ENCODE data around the gene CKMT2. TPM values are rescaled to one million over a fixed set of nuclear protein-coding genes. Genes with fewer than 3 reads are reported as not detected.
A peak's percentile ranks its signal among the peaks of the same experiment; 100 is the strongest.

CKMT2 gene
- total RNA-seq, 2 donors from 2014 or later, result 909 to 1,365 TPM

DNA sequence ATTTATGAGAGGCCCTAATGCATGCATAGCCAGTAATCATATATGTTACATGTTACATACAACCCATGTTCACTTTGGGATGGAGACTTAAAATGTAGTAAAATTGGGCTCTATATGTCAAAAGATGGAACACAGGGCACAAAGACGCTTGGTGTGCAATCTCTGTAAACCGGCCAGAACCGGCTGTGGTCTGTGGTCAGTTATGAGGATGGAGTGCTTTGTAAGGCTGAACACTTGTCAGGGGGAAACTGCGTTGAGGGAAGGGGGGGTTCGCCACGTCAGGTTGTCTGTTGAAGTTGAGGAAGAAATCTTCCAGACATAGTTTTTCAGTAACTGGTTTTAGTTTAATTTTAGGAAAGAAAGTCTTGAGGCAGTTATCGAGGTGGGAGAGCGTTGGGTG, 2.7 kb upstream of the CKMT2 start:
- TF ChIP-seq, protein P1, sequence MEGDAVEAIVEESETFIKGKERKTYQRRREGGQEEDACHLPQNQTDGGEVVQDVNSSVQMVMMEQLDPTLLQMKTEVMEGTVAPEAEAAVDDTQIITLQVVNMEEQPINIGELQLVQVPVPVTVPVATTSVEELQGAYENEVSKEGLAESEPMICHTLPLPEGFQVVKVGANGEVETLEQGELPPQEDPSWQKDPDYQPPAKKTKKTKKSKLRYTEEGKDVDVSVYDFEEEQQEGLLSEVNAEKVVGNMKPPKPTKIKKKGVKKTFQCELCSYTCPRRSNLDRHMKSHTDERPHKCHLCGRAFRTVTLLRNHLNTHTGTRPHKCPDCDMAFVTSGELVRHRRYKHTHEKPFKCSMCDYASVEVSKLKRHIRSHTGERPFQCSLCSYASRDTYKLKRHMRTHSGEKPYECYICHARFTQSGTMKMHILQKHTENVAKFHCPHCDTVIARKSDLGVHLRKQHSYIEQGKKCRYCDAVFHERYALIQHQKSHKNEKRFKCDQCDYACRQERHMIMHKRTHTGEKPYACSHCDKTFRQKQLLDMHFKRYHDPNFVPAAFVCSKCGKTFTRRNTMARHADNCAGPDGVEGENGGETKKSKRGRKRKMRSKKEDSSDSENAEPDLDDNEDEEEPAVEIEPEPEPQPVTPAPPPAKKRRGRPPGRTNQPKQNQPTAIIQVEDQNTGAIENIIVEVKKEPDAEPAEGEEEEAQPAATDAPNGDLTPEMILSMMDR (IDR thresholded peaks at IDR 0.05), result no peak
- Histone ChIP-seq H3K4me3 (no peak overlapping the region), H3K4me1 (peaks cover 0 to 36% of the 10 kb centered on the region in 2 donors), H3K27me3 (no peaks in the 10 kb centered on the region), H3K9me3 (no peaks in the 10 kb centered on the region), H3K36me3 (no peaks in the 10 kb centered on the region), H3K27ac (no peak overlapping the region)
- no peak for DNase-seq (ENCODE audit: low spot score)

DNA sequence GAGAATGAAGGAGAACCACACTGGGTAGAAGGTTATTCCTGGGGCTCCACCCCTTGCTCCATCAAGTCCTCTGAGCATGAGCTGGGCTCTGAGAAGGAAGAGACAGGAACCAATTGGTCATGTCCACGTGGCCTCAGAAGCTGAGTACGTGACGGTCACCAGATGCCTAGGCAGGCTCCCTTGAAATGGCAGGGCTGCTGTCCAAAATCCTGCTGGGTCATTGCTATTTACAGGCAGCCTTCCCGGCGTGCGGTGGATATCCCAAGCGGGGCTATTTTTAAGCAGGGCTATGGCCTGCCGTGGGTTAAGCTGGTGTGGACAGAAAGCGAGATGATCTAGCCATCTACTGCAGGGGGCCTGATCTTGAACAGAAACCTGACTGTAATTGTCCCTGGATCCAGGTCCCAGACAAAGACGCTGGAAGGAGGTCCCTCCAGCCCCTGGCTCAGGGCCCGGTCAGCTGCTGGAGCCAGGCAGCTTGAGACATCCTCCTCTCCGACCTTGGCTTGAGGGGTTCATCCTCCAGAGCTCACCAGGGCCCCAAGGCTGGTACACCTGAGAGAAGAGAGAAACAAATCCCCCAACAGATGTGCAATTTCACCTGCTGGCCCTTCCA, 550 bp upstream of the CKMT2 start:
- DNase-seq (ENCODE audit: low spot score), result peak; percentile 91
- Histone ChIP-seq H3K27ac (peak overlapping the region; percentile 92 to 94), H3K4me1 (peaks cover 0 to 52% of the 10 kb centered on the region in 2 donors), H3K36me3 (no peaks in the 10 kb centered on the region), H3K4me3 (peak overlapping the region; percentile 47 to 54), H3K27me3 (no peaks in the 10 kb centered on the region), H3K9me3 (no peaks in the 10 kb centered on the region)
- TF ChIP-seq, protein P1 (IDR thresholded peaks at IDR 0.05), result no peak

DNA sequence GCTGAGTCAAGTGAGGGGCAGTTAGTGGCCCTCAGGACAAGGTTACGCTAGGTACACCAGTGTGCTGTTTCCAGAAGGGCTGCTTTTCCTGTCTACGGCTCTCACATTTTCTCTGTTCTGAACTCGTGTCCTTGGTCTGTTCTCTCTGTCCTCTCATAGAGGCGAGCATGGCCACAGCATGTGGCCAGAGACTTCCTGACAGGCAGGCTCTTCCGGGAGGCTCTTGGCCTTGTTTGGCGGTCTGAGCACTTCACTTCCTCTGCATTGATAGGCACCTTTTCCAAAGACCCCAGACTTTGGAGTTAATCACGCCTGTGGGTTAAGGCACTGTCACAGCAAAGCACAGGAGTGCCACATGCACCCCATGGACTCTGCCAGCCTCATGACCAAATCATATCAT, 1.2 kb downstream of the CKMT2 start:
- peak overlapping the region; percentile 92 to 94 for H3K27ac ChIP-seq
- H3K4me3 ChIP-seq, result peak overlapping the region; percentile 47 to 54
- H3K36me3 ChIP-seq, result peaks cover 7% of the 10 kb centered on the region
- TF ChIP-seq, protein P1 (IDR thresholded peaks at IDR 0.05), result no peak
- no peaks in the 10 kb centered on the region for H3K27me3 ChIP-seq
- peaks cover 0 to 62% of the 10 kb centered on the region in 2 donors for H3K4me1 ChIP-seq
- no peak for DNase-seq (ENCODE audit: low spot score)
- no peaks in the 10 kb centered on the region for H3K9me3 ChIP-seq

DNA sequence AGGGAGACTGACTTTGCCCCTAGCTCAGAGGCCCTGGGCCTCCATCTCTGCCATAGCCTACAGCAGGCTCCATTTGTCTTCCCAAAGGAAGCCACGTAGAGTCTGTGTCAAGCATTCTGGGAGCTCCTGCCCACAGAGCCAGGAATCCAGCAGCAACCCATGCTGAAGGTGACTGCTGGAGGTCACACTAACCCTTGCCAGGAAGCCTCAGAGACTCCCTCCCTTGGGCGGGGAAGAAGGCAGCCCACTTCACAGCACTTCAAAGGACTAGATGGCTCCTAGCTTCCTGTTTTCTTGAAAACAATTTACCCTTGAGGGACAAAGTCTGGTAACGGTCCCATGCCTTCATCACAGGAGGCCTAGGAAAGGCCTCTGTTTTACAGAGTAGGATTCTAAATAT, 1.7 kb downstream of the CKMT2 start:
- Histone ChIP-seq H3K27me3 (no peaks in the 10 kb centered on the region), H3K4me3 (peak overlapping the region; percentile 47 to 54), H3K9me3 (no peaks in the 10 kb centered on the region), H3K4me1 (peaks cover 0 to 67% of the 10 kb centered on the region in 2 donors), H3K27ac (peak overlapping the region; percentile 92 to 94), H3K36me3 (peaks cover 12% of the 10 kb centered on the region)
- TF ChIP-seq, protein P1 (IDR thresholded peaks at IDR 0.05), result no peak
- DNase-seq (ENCODE audit: low spot score), result no peak

DNA sequence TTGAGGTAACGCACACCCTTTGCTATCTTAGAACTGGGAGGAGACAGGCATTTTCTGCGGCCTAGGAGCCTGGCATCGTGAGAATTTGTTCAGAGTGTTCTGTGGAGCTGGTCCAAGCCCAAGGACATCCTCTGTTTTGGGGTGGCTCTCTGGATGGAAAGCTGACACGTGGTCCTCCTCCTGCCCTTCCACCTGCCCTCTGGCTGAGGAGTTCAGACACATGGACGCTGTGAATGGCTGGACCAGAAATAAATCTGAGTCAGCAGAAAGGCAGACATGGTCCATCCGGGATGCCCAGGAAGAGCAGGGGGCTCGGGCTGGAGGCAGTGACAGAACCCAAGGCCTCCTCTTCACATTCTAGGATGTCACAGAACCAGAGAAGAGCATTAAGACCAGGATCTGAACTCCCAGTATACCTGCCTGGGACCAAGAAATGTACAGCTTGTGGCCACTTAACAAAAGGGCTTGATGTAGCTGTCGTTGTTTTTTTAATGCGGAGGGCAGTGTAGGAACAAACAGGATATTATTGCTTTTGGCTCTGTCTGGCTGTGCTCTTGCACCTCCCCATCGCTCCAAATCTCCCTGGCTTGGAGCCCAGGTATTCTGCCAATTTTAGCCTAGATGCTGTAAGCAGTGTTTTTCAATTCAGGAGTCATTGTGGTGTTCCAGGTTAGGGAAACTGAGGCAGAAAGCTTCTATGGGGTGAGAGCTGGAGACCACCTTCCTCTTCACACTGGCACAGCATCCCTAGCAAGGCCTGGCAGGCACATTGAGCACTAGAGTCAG, 2.4 kb downstream of the CKMT2 start:
- Histone ChIP-seq H3K27me3 (no peaks in the 10 kb centered on the region), H3K4me3 (peak overlapping the region; percentile 47 to 54), H3K27ac (peak overlapping the region; percentile 92 to 94), H3K9me3 (no peaks in the 10 kb centered on the region), H3K36me3 (peaks cover 16% of the 10 kb centered on the region), H3K4me1 (peaks cover 0 to 74% of the 10 kb centered on the region in 2 donors)
- TF ChIP-seq, protein P1 (IDR thresholded peaks at IDR 0.05), result no peak
- no peak for DNase-seq (ENCODE audit: low spot score)

Measured in right atrium auricular region (tissue), 2 donors.